HG03196 (cell line): ENCODE results near the gene TRIM32.

Experiments used
- ATAC-seq: cut with Tn5 transposase; IDR thresholded peaks from one replicate; pipeline ENCODE4 v1.9.1; 2021; ENCODE audit not compliant: unreplicated experiment

Gene TRIM32

DNA sequence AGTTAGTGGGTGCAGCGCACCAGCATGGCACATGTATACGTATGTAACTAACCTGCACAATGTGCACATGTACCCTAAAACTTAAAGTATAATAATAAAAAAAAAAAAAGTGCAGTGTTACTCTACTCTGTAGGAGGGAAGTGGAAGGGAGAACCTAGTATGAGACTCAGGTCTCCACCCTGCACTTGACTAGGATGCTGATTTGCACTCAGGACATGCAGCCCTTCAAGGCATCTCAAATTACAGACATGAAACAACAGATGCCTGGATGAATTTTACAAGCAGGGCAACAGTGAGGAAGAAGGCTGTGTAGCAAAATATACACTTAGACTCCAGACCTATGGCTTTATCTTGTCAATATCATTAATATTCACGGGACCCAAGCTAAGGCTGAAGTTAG, 16.5 kb downstream of the TRIM32 start:
- no peak for ATAC-seq

DNA sequence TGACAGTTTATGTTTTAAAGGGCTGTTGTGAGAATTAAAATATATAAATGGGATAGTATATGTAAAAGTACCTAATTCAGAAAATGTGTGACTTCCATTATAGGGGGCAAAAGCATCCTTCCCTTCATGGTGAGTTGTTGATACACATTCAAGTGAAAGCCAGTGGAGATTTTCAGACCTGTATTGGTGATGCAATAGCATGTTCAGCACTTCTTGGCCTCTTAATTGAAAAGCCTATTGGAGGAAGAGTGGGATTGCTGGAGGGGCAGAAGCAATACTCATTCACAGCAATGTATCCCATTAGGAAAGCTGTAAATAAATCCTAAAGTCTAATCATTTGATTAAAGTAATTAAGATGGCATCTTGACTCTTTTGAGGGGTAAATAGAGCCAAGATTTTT, 17.4 kb downstream of the TRIM32 start:
- no peak for ATAC-seq

DNA sequence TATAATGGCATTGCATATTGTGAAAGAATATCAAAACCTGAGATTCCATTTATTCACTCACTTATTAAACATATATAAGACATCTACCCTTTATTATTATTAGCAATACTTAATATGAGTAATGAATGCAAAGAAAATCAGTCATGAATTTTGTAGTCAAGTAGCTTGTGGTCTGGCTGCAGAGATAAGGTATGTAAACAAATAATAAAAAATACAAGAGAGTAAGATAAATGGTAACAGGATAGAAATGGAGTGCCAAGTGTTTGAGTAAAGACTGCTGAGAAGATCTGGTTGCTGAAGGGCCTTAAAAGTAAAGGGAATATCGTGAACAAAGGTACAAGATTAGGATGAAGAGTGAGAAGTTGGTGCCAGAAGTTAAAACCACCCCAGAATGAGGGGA, 18.4 kb downstream of the TRIM32 start:
- ATAC-seq: no peak

DNA sequence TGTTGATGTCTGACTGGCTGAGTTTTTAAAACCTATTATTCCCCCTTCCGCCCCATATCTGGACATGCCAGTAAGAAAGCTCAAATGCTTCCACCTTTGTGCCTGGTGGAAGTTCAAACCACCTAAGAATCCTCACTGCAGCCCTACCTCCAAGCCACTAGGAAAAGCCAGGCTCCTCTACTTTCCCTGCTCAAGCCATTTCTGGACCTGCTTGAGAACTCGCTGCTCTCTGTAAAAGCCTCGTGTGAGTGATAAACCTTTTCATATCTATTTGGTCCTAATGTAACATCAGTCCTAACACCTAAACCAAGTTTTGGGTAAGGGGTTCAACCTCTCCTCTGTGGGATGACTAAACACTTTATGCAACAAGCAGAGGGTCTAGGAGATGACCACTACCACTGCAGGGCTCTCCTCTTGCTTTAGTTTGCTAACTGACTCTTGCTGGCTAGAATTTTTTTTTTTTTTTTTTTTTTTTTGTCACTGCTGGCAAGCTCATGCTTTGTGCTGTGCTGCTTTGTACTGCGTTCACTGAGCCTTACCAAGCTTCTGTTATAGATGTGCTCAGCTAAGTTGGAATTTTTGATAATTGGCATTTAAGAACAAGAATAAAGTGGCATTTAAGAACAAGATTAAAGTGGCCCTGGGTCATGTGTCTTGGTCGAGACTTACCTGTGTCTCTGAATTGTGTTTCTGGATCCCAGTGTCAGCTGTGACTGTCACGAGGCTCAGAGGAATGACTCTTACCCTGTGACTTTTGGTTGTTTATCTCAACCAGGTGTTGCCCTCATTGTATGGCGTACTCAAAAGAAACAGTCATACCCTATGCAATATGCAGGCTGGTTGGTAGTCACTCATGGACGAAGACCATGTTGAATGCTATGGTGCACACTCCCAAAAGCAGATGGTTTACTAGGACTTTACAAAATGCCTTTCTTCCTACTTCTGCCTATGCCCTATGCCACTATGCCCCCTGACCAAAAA, 19.5 kb downstream of the TRIM32 start:
- no peak for ATAC-seq

DNA sequence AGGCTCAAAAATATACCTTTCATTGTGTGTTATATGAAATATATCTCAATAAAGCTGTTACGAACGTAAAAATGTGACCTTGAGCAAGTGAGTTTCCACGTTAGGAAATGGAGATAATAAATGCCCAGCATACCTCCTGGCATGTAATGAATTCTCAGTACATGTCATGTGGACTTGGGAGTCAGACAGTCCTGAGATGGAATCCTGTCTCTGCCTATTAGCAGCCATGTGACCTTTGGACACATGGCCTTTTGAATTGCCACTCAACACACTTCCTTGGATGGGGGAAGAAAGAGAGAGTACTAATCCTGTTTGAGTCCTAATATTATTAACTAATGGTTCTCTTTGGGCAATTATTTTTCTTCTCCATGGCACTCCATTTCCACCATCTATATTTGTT, 25.7 kb downstream of the TRIM32 start:
- ATAC-seq: no peak

DNA sequence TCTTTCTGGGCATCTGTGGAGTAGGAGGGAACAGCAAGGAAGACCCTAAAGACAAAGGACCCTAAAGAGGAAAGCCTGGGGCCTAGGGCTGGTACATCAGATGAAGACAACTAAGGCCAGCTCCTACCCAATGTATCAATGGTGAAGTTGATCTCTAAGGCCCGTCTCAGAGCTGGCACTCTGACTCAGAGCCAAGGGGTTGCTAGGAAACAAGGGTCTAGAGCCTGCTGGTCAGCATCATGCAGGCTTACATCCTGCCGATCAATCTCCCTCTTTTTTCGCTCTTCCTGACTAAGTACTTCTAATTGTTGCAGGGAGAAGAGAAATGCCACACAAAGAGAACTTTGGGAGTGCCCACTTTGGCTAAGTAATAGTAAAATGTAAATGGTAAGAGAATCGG, 26.2 kb downstream of the TRIM32 start:
- ATAC-seq: no peak

DNA sequence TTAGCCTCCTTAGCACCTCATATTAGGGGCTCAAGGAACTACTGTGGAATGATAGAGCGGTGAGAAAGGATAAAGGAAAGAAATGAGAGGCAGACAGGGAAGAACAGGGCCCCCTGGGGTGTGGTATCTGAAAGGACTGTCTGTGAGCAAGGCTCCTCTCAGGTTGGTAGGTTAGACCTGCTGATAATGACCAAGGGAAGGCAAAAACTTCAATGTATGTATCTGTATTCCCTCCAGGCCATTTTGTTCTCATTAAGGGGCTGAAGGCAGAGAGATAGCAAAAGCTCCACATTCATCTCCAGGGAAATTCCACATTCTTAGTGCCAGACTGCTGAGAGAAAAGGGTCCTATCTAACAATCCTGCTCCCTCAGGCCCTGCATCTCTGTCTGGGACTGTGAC, 28.6 kb downstream of the TRIM32 start:
- no peak for ATAC-seq

DNA sequence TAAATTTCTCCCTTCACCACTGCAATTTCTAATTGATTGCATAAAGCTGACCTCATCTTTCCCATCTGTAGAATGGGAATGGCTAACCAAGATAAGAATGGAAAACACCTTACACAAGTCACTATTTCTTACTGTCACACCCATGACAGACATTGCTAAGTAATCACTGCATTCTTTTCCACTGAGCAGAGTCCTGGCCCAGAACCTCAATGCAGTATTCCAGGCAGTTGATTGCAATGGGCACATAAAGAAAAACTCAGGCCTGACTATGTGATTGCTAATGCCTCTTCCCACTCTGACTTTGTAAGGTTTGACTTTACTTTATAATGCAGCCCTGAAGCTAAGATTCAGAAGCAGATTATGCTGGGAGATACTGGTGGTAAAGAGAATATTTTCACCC, 29.3 kb downstream of the TRIM32 start:
- no peak for ATAC-seq

DNA sequence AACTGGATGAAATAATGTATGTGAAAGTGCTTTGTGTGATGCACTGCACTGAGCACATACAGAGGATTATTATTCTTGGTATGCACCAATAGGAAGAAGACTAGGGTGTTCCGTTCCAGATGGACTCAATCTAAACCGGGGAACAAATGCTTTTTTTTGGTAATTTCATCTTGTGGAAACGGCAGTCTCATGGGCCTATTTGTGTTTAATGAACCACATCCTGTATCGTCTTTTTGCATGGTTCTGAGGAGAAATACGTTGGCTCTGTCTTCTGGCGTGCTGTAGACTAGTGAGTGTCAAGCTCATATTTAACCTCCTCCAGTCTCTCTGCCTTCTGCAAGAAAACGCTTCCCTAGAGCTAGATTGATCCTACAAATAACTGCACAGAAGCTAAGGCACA, 30.0 kb downstream of the TRIM32 start:
- no peak for ATAC-seq

DNA sequence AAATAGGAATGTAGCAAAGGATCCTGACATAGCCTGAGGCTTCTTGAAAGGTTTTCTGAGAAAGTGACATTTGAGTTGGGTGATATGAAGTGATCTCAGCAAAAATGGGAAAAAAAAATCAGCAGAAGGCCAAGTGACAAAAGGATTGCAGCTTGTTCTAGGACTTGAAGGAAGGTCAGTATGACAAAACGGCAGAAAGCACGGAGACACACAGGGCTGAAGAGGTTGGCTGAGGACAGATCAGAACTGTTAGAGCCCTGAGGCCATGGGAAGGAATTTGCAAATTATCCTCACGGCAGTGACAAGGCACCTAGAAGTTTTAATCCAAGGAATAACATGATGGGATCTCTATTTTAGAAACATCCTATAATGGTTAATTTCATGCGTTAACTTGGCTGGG, 31.0 kb downstream of the TRIM32 start:
- ATAC-seq: no peak

DNA sequence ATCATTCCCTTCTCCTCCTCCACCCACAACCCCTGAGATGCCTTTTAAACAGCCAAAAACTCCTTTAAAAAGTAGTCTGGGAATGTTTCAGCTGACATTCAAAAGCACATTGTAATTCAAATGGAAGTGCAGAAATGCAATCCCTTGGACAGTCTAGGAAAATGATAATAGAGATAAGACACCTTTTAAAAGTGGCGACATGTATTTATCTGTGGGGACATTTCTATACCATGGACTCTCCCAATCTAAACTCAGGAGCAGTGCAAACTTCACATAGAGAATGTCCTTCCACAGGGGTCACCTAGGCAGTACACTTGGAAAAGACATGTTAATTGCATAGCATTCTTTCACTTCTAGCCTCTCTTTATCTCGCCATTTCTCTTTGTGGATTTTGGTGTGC, 33.0 kb downstream of the TRIM32 start:
- no peak for ATAC-seq

DNA sequence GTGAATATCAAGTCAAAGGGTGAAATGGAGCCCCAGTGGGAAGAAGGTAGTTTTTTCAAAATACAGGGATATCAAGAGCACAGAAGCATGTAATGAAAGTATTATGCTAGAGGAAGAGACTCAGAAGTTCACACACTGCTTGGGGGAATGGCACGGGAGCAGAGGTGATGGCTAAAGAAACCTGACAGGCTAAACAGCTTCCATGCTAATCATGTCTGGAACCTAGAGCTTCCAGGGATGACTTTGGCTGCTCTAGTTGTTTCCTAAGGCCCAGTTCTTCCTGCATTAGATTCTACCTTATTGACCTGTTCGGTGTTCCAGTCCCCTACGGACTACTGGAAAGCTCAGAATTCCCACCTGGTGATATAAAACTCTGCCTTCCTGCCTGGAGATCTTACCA, 34.3 kb downstream of the TRIM32 start:
- no peak for ATAC-seq

DNA sequence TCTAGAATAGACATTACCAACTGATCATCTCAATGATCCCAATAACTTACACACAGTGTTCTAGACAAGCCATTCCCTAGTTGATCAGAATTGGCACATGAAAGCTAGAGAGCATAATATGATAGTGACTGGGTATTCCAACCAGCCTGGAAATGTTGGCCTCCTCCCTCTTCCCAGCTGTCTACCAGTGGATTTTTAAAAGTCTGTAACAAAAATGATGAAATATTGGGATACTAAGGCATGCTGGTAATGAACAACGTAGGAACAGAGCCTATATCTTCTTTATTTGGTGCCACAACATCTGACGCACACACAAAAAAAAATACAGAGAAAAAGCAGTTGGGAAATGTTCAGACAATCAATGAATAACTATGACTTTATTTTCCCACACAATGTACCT, 34.8 kb downstream of the TRIM32 start:
- no peak for ATAC-seq

DNA sequence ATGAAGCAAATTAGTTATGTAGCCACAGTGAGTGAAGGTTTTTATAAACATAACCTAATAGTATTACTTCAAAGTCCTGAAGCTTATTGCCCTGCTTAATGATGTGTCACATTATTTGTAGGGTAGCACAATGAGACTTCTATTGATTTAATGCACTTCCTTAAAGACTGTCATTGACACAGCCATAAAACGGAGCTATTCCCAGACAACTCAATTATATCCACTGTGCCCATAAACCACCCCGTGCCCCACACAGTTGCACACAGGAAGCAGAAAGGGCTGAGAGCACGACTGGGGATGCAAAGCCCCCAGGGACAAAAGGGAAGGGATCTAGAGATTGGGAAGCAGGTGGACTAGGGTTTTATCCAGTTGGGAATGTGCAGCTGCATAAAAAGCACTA, 37.0 kb downstream of the TRIM32 start:
- no peak for ATAC-seq

DNA sequence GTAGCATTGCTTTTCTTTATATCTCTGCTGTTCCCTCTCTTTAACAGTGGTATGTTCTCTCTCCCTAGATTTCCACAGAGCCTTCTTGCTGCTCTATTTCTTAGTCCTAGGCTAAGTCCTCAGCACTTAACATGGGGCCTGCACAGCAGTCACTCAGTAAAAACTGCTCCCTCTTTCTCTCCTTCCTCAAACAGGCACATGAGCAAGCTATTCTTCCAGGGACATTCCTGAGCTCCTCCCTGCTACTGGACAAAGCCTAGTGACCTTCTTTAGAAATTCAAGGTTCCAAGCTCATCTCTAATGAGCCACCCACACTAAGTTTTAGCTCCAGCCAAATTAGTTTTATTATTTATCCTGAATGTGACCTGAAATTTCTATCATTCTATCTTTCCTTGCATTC, 39.5 kb downstream of the TRIM32 start:
- ATAC-seq: no peak

DNA sequence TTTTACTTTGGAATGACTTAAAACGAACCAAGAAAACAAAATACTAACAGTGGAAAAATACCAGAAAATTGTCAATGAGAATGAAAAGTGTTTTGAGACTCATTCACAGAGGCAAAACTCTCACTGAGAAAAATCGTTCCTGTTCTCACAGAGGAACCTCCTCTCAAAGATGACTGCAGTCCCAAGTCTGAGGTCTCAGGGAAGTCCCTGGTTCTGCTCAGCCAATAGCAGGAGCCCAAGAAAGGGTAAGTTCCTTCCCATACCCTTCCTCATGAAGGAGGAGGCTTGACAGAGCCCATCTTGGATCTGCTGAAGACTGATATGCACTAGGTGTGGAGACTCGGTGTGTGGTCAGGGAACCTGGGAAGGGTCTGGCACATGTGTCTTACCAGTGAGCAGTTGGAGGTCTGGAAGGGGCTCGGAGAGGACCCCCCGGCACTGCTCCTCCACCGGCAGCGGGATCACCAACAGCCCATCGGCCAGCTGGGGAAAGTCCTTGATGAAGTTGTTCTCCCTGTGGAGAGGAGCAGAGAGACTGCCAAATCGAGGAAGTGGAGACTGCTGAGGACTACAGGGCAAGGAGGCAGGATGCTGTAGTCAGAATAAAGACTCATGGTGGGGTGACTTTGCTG, 46.0 kb downstream of the TRIM32 start:
- no peak for ATAC-seq

DNA sequence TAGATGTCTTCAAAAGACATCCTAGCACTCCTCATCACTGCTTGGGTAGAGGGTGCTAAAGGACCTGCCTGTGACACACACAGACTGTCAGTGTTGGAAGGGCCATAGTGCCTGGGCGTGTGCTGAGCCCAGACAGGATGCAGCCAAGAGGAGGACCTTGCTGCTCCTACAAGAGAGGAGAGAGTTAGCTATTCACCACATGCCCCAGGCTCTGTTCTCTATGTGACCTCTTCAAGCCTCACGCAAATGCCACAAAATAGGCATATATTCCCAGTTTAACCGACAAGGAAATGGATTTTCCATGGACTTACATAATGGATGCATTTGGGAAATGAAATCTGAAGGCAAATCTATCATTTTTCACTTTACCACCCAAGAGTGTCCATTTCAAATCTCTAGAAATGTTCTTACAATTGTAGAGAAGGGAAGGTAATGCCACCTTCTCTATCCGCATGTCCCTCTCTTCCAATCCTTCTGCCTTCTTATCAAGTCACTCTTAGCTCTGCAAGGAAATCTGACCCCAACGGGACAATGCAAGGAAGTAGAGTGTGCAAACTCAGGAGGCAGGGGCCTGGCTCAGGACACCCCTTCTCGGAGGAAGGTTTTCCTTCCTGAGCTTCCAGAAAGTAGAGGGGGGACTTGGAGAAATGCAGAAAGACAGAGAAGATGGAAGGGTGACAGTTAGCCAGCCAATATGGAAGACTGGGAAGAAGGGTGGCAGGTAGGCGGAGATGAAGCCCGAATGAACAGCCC, 49.5 kb downstream of the TRIM32 start:
- ATAC-seq: no peak

DNA sequence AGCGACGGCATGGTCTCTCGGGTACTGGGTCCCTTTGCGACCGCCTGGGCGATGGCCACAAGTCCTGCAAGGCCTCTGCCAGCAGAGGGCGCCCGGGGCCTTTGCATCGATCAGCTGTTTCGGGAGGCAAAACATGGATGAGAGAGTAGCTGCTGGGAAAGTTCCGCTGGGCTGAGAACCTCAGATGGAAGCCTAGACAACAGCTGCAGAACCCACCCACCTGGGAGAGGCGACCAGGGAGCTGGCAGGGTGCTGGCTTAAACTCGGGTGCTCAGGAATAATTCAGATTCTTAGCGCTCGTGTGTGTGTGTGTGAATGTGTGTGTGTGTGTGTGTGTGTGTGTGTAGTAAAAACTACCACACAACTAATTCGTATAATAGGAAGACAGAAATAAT, 50.0 kb downstream of the TRIM32 start:
- ATAC-seq: peak; percentile 86

DNA sequence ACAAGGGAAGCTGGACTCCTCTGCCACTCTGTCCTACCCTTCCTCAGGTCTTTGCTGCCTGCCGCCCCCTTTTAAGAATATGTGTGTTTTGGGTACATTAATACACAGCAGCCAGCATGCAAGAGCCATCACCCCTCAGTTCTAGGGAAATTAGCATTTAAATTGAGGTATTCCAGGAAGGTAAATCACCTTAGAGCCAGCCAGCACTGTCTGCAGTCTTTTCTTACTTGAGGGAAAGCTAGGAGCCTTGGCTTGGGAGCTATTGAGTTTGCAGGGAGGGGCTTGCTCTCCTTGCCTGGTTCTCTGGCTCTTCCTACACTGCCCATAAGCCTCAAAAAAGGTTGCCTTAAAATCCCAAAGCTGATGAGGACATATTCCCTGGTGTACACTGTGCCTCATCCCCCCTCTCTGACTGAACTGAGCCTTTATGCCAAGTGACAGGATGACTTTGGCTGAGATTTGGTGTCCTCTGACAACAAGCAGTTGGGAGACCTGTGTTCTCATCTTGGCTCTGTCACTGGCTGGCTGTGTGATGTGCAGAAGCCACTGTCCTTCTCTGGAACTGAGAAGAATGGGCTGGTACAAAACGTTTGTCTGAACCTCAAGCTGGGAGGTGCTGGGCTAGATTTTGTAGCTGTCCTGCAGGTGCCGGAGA, 54.1 kb downstream of the TRIM32 start:
- no peak for ATAC-seq

DNA sequence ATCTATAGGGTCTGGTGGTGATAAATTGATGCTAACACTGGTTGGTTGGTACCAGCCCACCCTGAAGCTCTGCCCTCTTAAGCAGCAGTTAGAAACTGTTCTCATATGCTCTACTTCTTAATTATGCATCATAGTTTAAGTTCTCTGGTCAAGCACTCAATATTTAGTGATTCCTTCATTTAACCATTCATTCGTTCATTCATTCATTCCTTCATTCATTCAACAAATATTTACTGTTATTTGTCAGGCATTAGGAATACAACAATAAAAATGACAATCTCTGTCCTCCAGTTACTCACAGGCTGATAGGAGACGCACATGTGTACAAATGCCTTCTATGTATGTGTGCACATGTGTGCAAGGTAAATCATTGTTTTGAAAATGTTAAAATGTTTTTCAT, 54.6 kb downstream of the TRIM32 start:
- ATAC-seq: no peak

DNA sequence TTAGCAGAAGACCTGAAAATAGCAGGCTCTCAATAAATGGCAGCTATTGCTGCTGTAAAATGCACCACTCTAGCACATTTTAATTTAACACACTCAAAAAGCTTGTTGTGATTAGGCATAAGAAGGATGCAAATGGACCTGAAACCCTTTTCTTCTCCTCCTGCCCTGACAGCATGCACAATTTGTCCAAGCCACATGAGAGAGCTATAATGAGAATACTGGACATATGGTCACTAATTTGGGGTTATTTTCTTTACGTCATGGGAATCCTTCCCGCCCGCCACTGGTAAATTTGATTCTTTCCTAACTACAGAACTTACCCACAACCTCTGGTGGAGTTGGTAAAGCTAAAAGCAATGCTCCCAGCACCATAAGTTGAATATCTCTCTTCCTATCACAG, 62.1 kb downstream of the TRIM32 start:
- no peak for ATAC-seq
